ENCODE data around the gene COL9A2. TPM values are rescaled to one million over a fixed set of nuclear protein-coding genes. Genes with fewer than 3 reads are reported as not detected.

Gene COL9A2
- total RNA-seq, 1 donor from 2014 or later: 3.3 TPM

DNA sequence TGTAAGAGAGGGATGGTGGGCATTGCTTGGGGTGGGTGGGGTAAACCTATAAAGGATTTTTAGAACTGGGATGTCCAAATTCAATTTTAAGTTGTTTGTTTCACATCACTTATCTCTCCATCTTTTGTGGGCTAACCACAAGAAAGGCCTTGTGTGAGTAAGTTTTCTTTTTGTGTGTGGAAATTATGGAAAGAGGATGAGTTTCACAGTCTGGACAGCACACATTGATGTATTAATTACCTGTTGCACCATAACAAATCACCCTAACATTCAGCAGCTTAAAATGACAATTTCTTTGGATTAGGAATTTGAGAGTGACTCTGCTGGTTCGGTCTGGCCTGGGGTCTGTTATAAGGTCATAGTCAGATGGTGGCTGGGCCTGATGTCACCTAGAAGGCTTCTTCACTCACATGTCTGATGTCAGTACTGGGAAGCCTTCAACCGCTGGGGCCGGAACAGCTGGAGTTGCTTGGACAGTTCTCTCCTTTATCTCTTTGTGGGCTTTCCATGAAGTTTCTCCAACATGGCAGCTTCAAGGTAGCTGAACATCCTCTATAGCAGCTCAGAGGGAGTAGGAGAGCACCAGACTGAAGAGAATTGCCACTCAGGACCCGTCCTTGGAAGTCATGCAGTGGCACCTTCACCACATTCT lies 2.0 kb upstream of the COL9A2 start:
- peaks cover 4% of the 10 kb centered on the region for H3K9me3 Mint-ChIP-seq (ENCODE audit: unreplicated experiment)
- H3K27me3 Mint-ChIP-seq (ENCODE audit: unreplicated experiment): peaks cover 14% of the 10 kb centered on the region
- TF ChIP-seq, protein P1, sequence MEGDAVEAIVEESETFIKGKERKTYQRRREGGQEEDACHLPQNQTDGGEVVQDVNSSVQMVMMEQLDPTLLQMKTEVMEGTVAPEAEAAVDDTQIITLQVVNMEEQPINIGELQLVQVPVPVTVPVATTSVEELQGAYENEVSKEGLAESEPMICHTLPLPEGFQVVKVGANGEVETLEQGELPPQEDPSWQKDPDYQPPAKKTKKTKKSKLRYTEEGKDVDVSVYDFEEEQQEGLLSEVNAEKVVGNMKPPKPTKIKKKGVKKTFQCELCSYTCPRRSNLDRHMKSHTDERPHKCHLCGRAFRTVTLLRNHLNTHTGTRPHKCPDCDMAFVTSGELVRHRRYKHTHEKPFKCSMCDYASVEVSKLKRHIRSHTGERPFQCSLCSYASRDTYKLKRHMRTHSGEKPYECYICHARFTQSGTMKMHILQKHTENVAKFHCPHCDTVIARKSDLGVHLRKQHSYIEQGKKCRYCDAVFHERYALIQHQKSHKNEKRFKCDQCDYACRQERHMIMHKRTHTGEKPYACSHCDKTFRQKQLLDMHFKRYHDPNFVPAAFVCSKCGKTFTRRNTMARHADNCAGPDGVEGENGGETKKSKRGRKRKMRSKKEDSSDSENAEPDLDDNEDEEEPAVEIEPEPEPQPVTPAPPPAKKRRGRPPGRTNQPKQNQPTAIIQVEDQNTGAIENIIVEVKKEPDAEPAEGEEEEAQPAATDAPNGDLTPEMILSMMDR (IDR thresholded peaks at IDR 0.05; ENCODE audit: partially characterized antibody, unreplicated experiment): no peak
- no peak for DNase-seq
- H3K4me1 Mint-ChIP-seq (ENCODE audit: low read depth, unreplicated experiment): peaks cover 3% of the 10 kb centered on the region
- H3K27ac Mint-ChIP-seq (ENCODE audit: unreplicated experiment): no peak overlapping the region
- no peak overlapping the region for H3K4me3 Mint-ChIP-seq (ENCODE audit: unreplicated experiment)
- H3K36me3 Mint-ChIP-seq (ENCODE audit: unreplicated experiment): peaks cover 5% of the 10 kb centered on the region

DNA sequence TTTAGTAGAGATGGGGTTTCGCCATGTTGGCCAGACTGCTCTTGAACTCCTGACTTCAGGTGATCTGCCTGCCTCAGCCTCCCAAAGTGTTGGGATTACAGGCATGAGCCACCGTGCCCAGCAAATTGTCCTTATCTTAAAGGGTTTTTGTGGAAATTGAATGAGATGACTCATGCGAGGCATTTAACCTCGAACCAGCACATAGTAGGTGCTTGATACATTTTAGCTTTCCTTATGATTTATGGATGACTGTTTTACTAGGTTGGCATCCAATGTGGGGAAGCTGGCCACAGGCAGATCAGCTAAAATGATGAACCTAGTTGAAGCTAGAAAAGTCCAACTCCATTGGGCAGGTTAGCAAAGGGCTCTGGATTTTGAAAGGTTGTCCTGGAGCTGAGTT lies 1.4 kb upstream of the COL9A2 start:
- peaks cover 15% of the 10 kb centered on the region for H3K27me3 Mint-ChIP-seq (ENCODE audit: unreplicated experiment)
- TF ChIP-seq, protein P1 (IDR thresholded peaks at IDR 0.05; ENCODE audit: partially characterized antibody, unreplicated experiment): no peak
- H3K4me1 Mint-ChIP-seq (ENCODE audit: low read depth, unreplicated experiment): peaks cover 3% of the 10 kb centered on the region
- peaks cover 4% of the 10 kb centered on the region for H3K9me3 Mint-ChIP-seq (ENCODE audit: unreplicated experiment)
- H3K4me3 Mint-ChIP-seq (ENCODE audit: unreplicated experiment): no peak overlapping the region
- no peak for DNase-seq
- peaks cover 5% of the 10 kb centered on the region for H3K36me3 Mint-ChIP-seq (ENCODE audit: unreplicated experiment)
- H3K27ac Mint-ChIP-seq (ENCODE audit: unreplicated experiment): no peak overlapping the region

DNA sequence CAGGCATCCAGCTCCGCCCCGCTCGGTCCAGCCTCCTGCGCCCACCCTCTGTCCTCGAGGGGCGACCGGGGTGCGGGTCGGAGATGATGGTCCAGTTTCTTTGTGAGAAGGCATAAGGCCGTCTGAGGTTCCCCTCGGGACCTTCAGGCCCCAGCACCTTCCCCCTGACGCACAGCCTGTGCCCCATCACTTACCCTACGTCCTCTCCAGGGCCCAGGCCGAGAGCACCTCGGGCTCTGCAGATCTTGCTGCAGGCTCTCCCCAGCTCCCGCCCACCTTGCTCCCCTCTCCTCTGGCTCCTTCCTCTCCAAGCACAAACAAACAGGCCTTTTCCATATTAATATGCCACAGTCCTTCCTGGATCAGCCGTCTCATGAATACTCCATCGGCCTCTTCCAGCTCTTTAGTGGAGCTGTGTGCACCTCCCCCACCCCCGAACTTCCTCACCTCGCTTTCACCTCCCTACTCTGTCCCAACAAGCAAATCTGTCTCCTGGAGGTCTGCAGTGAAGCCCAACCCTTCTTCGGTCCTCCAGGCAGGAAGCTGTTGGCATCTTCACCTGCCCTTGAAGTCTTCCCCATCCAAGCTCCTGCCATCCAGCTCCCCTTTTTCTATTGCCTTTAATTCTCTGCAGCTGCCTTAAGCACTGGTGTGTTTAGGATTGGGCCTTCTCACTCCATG lies 448 bp upstream of the COL9A2 start:
- TF ChIP-seq, protein P1 (IDR thresholded peaks at IDR 0.05; ENCODE audit: partially characterized antibody, unreplicated experiment): no peak
- no peak for DNase-seq
- Mint-ChIP-seq H3K27me3 (ENCODE audit: unreplicated experiment) (peaks cover 18% of the 10 kb centered on the region), H3K4me1 (ENCODE audit: low read depth, unreplicated experiment) (peaks cover 5% of the 10 kb centered on the region), H3K27ac (ENCODE audit: unreplicated experiment) (no peak overlapping the region), H3K4me3 (ENCODE audit: unreplicated experiment) (peak overlapping the region; percentile 61), H3K36me3 (ENCODE audit: unreplicated experiment) (peaks cover 5% of the 10 kb centered on the region), H3K9me3 (ENCODE audit: unreplicated experiment) (peaks cover 4% of the 10 kb centered on the region)

DNA sequence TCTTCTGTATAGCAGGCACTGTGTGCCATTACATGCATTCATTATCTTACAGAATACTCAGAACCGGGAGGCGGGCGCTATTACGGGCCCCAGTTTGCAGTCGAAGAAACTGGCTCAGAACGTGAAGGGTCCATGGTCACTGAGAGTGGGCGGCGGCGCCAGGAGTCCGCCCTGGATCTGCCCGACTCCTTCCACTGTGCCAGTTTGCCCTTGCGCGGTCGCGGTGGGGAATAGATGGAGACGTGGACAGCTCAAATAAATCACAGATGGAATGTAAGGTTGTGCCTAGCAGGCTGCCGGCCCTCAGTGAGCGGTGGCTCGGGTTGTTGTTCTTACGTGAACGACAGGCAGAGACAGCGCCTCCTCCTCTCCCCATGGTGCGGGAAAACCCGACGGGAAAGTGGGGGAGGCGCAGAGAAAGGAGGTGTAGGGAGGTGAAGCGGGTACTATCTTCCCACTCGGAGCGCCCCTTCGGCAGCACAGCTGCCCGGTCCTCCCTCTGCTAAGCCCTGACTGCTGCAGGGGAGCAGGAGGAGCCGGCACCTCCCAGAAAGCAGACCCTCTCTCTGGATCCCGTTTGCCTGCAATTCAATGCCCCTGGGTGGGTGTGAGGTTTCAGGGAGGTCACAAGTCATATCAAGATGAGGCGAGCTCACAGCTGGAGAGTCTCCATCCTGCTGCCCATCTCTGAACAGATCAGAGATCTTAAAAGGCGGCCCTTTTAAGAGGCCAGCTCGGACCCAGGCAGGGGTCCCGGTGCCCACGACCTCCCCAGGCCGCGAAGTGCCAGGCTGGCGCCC lies 1.1 kb downstream of the COL9A2 start:
- peak; percentile 33 for DNase-seq

More for the DNA sequence above, 1.1 kb downstream of the COL9A2 start:
- TF ChIP-seq, protein P1 (IDR thresholded peaks at IDR 0.05; ENCODE audit: partially characterized antibody, unreplicated experiment): no peak
- H3K36me3 Mint-ChIP-seq (ENCODE audit: unreplicated experiment): peaks cover 5% of the 10 kb centered on the region
- H3K27ac Mint-ChIP-seq (ENCODE audit: unreplicated experiment): no peak overlapping the region
- peaks cover 18% of the 10 kb centered on the region for H3K27me3 Mint-ChIP-seq (ENCODE audit: unreplicated experiment)
- H3K4me3 Mint-ChIP-seq (ENCODE audit: unreplicated experiment): peak overlapping the region; percentile 78
- H3K4me1 Mint-ChIP-seq (ENCODE audit: low read depth, unreplicated experiment): peaks cover 5% of the 10 kb centered on the region
- H3K9me3 Mint-ChIP-seq (ENCODE audit: unreplicated experiment): peaks cover 4% of the 10 kb centered on the region
